ENCODE results near the gene KIF9.
"Not testable (repeated sequence)": the region's sequence is repeated elsewhere in the genome, so short reads cannot be mapped to it uniquely, and the experiment has no call there.

The KIF9 gene

GRCh38 chr3:47204875-47205274 lies 77.7 kb downstream of the KIF9 start:
- DNase-seq (ENCODE audit: low read depth) = no peak
- no peak for TF ChIP-seq CTCF (IDR thresholded peaks at IDR 0.05; ENCODE audit: insufficient read depth, low read depth, low read length, missing control alignments)
- no peak overlapping the region for H3K4me3 ChIP-seq (ENCODE audit: low read length)

- DNase-seq (ENCODE audit: low read depth) = no peak
- TF ChIP-seq CTCF (IDR thresholded peaks at IDR 0.05; ENCODE audit: insufficient read depth, low read depth, low read length, missing control alignments) = no peak
- no peak overlapping the region for H3K4me3 ChIP-seq (ENCODE audit: low read length)
Observed at GRCh38 chr3:47202542-47202941, 80.1 kb downstream of the KIF9 start.

- TF ChIP-seq CTCF (IDR thresholded peaks at IDR 0.05; ENCODE audit: insufficient read depth, low read depth, low read length, missing control alignments) = no peak
- no peak for DNase-seq (ENCODE audit: low read depth)
- no peak overlapping the region for H3K4me3 ChIP-seq (ENCODE audit: low read length)
Observed at GRCh38 chr3:47197287-47197686, 85.3 kb downstream of the KIF9 start.

GRCh38 chr3:47194994-47195393 lies 87.6 kb downstream of the KIF9 start:
- DNase-seq (ENCODE audit: low read depth) = no peak
- TF ChIP-seq CTCF (IDR thresholded peaks at IDR 0.05; ENCODE audit: insufficient read depth, low read depth, low read length, missing control alignments) = no peak

GRCh38 chr3:47193871-47194859 lies 88.4 kb downstream of the KIF9 start:
- TF ChIP-seq CTCF (IDR thresholded peaks at IDR 0.05; ENCODE audit: insufficient read depth, low read depth, low read length, missing control alignments) = no peak
- H3K4me3 ChIP-seq (ENCODE audit: low read length) = no peak overlapping the region
- DNase-seq (ENCODE audit: low read depth) = peak; percentile 48

More at GRCh38 chr3:47194994-47195393, 87.6 kb downstream of the KIF9 start:
- H3K4me3 ChIP-seq (ENCODE audit: low read length) = no peak overlapping the region

- H3K4me3 ChIP-seq (ENCODE audit: low read length) = no peak overlapping the region
- TF ChIP-seq CTCF (IDR thresholded peaks at IDR 0.05; ENCODE audit: insufficient read depth, low read depth, low read length, missing control alignments) = no peak
- DNase-seq (ENCODE audit: low read depth) = no peak
Observed at GRCh38 chr3:47186285-47186684, 96.3 kb downstream of the KIF9 start.

- DNase-seq (ENCODE audit: low read depth); H3K4me3 ChIP-seq (ENCODE audit: low read length): not testable (repeated sequence)
Observed at GRCh38 chr3:47181685-47182084, 100.9 kb downstream of the KIF9 start.

- not testable (repeated sequence) for H3K4me3 ChIP-seq (ENCODE audit: low read length); DNase-seq (ENCODE audit: low read depth)
Observed at GRCh38 chr3:47180011-47180410, 102.6 kb downstream of the KIF9 start.
